K562 (cell line): ENCODE data around the gene EGLN1. TPM values are rescaled to one million over a fixed set of nuclear protein-coding genes. Genes with fewer than 3 reads are reported as not detected.

Experiments
- CHD7 ChIP-seq: fragments of 200-600 bp; sonication (generic); IDR thresholded peaks from one replicate; pipeline ENCODE4 v1.6.1; 2012; ENCODE audit warnings: mild to moderate bottlenecking, low read depth, low read length, inconsistent platforms
- DNMT1 ChIP-seq: fragments of 450-650 bp; IDR thresholded peaks from 2 replicates; pipeline ENCODE4 v1.6.1; 2016; ENCODE audit warnings: antibody characterized with exemption, mild to moderate bottlenecking
- GATAD2B ChIP-seq: fragments of 450-650 bp; IDR thresholded peaks from 2 replicates; pipeline ENCODE4 v1.6.1; 2017; ENCODE audit warnings: mild to moderate bottlenecking, borderline replicate concordance
- HMBOX1 ChIP-seq: sonication (generic); IDR thresholded peaks from 2 replicates; pipeline ENCODE4 v1.6.1; 2016
- IRF9 ChIP-seq: fragments of 450-650 bp; IDR thresholded peaks from 2 replicates; pipeline ENCODE4 v1.6.1; 2016; ENCODE audit warnings: missing biosample characterization, missing genetic modification characterization
- MAFK ChIP-seq: IDR thresholded peaks from 2 replicates; pipeline ENCODE4 v1.6.1; 2011; ENCODE audit warnings: low read length, improper control_type of control experiment
- SAFB ChIP-seq: fragments of 200-400 bp; formaldehyde crosslinking; IDR thresholded peaks from 2 replicates; pipeline ENCODE4 v1.6.1; 2017; ENCODE audit warnings: low read depth, low read length, borderline replicate concordance
- polyA plus RNA-seq, 8 experiments: library from polyadenylated mRNA; depleted of rRNA in 4 of 8; stranded (reverse) in 5 of 8; unstranded in 3 of 8; fragments of >200 nt; fragmentation: Nextera tagmentation in 2 of 8; fragmentation: Illumina TruSeq in 1 of 8; extraction: Ambion mirVana in 2 of 8; extraction: Trizol in 1 of 8; gene quantifications; 2 replicates each; pipeline versions ENCODE4 v1.2.1 to v1.2.3, GENCODE V29; 2011 to 2014; ENCODE audit warnings: inconsistent platforms in 1 of 8, missing spikeins in 1 of 8
- total RNA-seq, 7 experiments: library from RNA; depleted of rRNA in 6 of 7; stranded (reverse); fragments of >200 nt in 6 of 7; fragmentation: Illumina TruSeq in 2 of 7; extraction: Trizol in 2 of 7; gene quantifications; 2 replicates each; pipeline versions ENCODE4 v1.2.1 to v1.2.3, GENCODE V29; 2011 to 2021; ENCODE audit warnings: low replicate concordance in 1 of 7
- TF ChIP-seq, protein P1 (sequence below): fragments of 450-650 bp; conservative IDR thresholded peaks from 2 replicates; pipeline ENCODE4 v1.6.1; 2016; ENCODE audit warnings: missing genetic modification characterization, low read depth, mild to moderate bottlenecking, missing compliant biosample characterization, moderate library complexity
- TF ChIP-seq, protein P2 (sequence below): fragments of 450-650 bp; formaldehyde crosslinking; IDR thresholded peaks from 2 replicates; pipeline ENCODE4 v1.4.0; 2020; ENCODE audit warnings: mild to moderate bottlenecking

Gene EGLN1
- total and polyA plus RNA-seq, 9 of the 15 experiments (the other 6 are each of a cell fraction or from before 2014, with no cell fraction given): 5.2 to 54.3 (median 24.6) TPM

DNA sequence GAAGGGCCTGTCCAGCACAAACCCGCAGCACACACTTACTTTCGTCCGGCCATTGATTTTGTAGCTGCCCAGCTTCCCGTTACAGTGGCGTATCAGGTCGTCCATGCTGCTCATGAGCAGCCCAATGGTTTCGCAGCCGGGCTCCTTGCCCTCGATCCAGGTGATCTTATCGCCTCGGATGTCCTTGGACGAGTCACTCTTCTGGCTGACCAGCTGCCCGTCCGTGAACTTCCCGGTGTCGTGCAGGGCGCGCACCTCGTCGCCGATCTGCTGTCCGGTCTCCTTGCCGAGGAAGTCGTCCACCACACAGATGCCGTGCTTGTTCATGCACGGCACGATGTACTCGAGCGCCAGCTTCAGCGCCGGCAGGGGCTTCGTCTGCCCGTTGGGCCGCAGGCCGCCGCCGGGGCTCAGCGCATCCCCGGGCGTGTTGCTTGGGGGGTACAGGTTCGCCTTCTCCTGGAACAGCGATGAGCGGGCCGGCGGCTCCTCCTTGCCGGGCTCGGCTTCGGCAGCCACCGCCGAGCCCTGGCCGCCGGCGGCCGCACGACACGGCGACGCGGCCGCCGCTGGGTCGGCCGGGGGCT, 1.0 kb downstream of the EGLN1 start (continued):
- TF ChIP-seq HMBOX1: no peak; the same call in none of the 2 replicates
- TF ChIP-seq IRF9: no peak
- TF ChIP-seq, protein P1, sequence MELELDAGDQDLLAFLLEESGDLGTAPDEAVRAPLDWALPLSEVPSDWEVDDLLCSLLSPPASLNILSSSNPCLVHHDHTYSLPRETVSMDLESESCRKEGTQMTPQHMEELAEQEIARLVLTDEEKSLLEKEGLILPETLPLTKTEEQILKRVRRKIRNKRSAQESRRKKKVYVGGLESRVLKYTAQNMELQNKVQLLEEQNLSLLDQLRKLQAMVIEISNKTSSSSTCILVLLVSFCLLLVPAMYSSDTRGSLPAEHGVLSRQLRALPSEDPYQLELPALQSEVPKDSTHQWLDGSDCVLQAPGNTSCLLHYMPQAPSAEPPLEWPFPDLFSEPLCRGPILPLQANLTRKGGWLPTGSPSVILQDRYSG (tag): no peak
- TF ChIP-seq MAFK: no peak
- TF ChIP-seq CHD7: no peak
- TF ChIP-seq GATAD2B: no peak
- 0 out of 2 replicates have a peak, but pooled peaks have one; percentile 13 for TF ChIP-seq SAFB
- TF ChIP-seq DNMT1: no peak
- TF ChIP-seq, protein P2, sequence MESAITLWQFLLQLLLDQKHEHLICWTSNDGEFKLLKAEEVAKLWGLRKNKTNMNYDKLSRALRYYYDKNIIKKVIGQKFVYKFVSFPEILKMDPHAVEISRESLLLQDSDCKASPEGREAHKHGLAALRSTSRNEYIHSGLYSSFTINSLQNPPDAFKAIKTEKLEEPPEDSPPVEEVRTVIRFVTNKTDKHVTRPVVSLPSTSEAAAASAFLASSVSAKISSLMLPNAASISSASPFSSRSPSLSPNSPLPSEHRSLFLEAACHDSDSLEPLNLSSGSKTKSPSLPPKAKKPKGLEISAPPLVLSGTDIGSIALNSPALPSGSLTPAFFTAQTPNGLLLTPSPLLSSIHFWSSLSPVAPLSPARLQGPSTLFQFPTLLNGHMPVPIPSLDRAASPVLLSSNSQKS (CRISPR knock-in tag): no peak
